MCF 10A (cell line): ENCODE results near the gene TMEM184A. TPM values are rescaled to one million over a fixed set of nuclear protein-coding genes. Genes with fewer than 3 reads are reported as not detected.

Experiments used
- BruUV-seq: library from RNA; stranded (reverse); fragments of 400-500 nt; replicated peaks from 2 replicates; lab custom pipeline; 2021; lab: Mats Ljungman, UMichigan
- CTCF ChIA-PET: fragments of 300-600 bp; sonication (Branson Sonifier 250); formaldehyde crosslinking; extraction: SDS; loops from one replicate; lab custom pipeline; 2021; ENCODE audit warnings: antibody characterized with exemption, inconsistent platforms; lab: Yijun Ruan, JAX
- POLR2A ChIA-PET: fragments of 300-600, 350-650 bp; sonication (Branson Sonifier 250); formaldehyde crosslinking; extraction: SDS; loops from one replicate; lab custom pipeline; 2020; ENCODE audit warnings: antibody characterized with exemption, inconsistent platforms; lab: Yijun Ruan, JAX
- DNase-seq: peaks from one replicate; pipeline ENCODE4 v3.0.0-alpha.2; 2018; ENCODE audit not compliant: unreplicated experiment
- H3K27ac Mint-ChIP-seq: one replicate; pipeline ENCODE4 v1.8.0; 2022; ENCODE audit warnings: mild to moderate bottlenecking, low read depth, mixed read lengths; ENCODE audit not compliant: unreplicated experiment
- H3K27me3 Mint-ChIP-seq: one replicate; pipeline ENCODE4 v1.8.0; 2022; ENCODE audit warnings: mixed read lengths; ENCODE audit not compliant: insufficient read depth, unreplicated experiment
- H3K36me3 Mint-ChIP-seq: one replicate; pipeline ENCODE4 v1.8.0; 2022; ENCODE audit warnings: mild to moderate bottlenecking, moderate library complexity, mixed read lengths; ENCODE audit not compliant: insufficient read depth, unreplicated experiment
- H3K4me1 Mint-ChIP-seq: one replicate; pipeline ENCODE4 v1.8.0; 2022; ENCODE audit warnings: mixed read lengths; ENCODE audit not compliant: insufficient read depth, unreplicated experiment
- H3K4me3 Mint-ChIP-seq: one replicate; pipeline ENCODE4 v1.8.0; 2022; ENCODE audit warnings: mild to moderate bottlenecking, moderate library complexity, mixed read lengths; ENCODE audit not compliant: unreplicated experiment
- H3K9me3 Mint-ChIP-seq: one replicate; pipeline ENCODE4 v1.8.0; 2022; ENCODE audit warnings: mixed read lengths; ENCODE audit not compliant: unreplicated experiment
- CTCF ChIP-seq: fragments of 200-600 bp; IDR thresholded peaks from one replicate; pipeline ENCODE4 v1.8.0; 2022; ENCODE audit warnings: antibody characterized with exemption, mild to moderate bottlenecking; ENCODE audit not compliant: unreplicated experiment
- intact Hi-C: fragments of 100-400 bp; cut with micrococcal nuclease; formaldehyde crosslinking; loops from 2 replicates; pipeline ENCODE4 v1.14.1; 2022
- total RNA-seq: library from RNA; stranded (reverse); gene quantifications from 2 replicates; pipeline ENCODE4 v1.2.3, GENCODE V29; 2022

TMEM184A gene
- total RNA-seq, 1 experiment from 2014 or later, result 14.2 TPM

- TF ChIP-seq CTCF, result no peak
- peaks cover 8% of the 10 kb centered on the region for H3K9me3 Mint-ChIP-seq
- H3K4me3 Mint-ChIP-seq, result no peak overlapping the region
- CTCF ChIA-PET, result interaction anchor here (0.9 kb wide), 1 partner anchor 772 kb away, joined by 3 read pairs; no protein-coding TSS in a partner anchor
- intact Hi-C loops, result loop anchor here (10.0 kb wide), 1 partner anchor 619 kb away; no protein-coding TSS in a partner anchor
- POLR2A ChIA-PET, result no interaction called here
- no TSS peak for BruUV-seq
- H3K27ac Mint-ChIP-seq, result no peak overlapping the region
- H3K27me3 Mint-ChIP-seq, result peaks cover 11% of the 10 kb centered on the region
- H3K4me1 Mint-ChIP-seq, result peaks cover 11% of the 10 kb centered on the region
- peaks cover 8% of the 10 kb centered on the region for H3K36me3 Mint-ChIP-seq
- DNase-seq, result no peak
Measured at GRCh38 chr7:1575809-1576208, 19.8 kb upstream of the TMEM184A start.

- Mint-ChIP-seq H3K27ac (no peak overlapping the region), H3K36me3 (peaks cover 17% of the 10 kb centered on the region), H3K4me3 (no peak overlapping the region), H3K4me1 (peaks cover 24% of the 10 kb centered on the region), H3K9me3 (no peaks in the 10 kb centered on the region), H3K27me3 (no peaks in the 10 kb centered on the region)
- TF ChIP-seq CTCF, result no peak
- POLR2A ChIA-PET, result no interaction called here
- intact Hi-C loops, result loop anchor here (10.0 kb wide), 1 partner anchor 623 kb away; no protein-coding TSS in a partner anchor
- no TSS peak for BruUV-seq
- DNase-seq, result no peak
- CTCF ChIA-PET, result no interaction called here
Measured at GRCh38 chr7:1572111-1572822, 16.3 kb upstream of the TMEM184A start.

GRCh38 chr7:1569833-1570632, 14.0 kb upstream of the TMEM184A start, which contains the start of gene PSMG3:
TSS of gene PSMG3 (minus strand) at chr7:1570032. CDS start at chr7:1569339, 693 bp downstream.
- Mint-ChIP-seq H3K4me3 (peak within 1 kb of the TSS; percentile 72), H3K27me3 (no peaks in the 10 kb centered on the region), H3K9me3 (no peaks in the 10 kb centered on the region), H3K4me1 (peaks cover 30% of the 10 kb centered on the region), H3K36me3 (peaks cover 33% of the 10 kb centered on the region), H3K27ac (peak within 1 kb of the TSS; percentile 88)
- ChIA-PET POLR2A (interaction anchor here (0.5 to 3.0 kb wide), 7 partner anchors 10 to 1188 kb away, joined by 3 to 28 read pairs (median 3); partner anchors contain the start of gene TMEM184A), CTCF (interaction anchor here (0.6 to 1.0 kb wide), 3 partner anchors 9 to 63 kb away, joined by 3 to 6 read pairs (median 5); partner anchors contain the start of gene TMEM184A)
- BruUV-seq, result TSS peak; percentile 26
- no peak for TF ChIP-seq CTCF
- intact Hi-C loops, result loop anchor here (10.0 kb wide), 1 partner anchor 625 kb away; no protein-coding TSS in a partner anchor
- DNase-seq, result peak; percentile 90
